Endothelial cell of umbilical vein (primary cell): Measurements from ENCODE around the gene MBD5. TPM values are rescaled to one million over a fixed set of nuclear protein-coding genes. Genes with fewer than 3 reads are reported as not detected.
A peak's percentile ranks its signal among the peaks of the same experiment; 100 is the strongest.

Experiments
- Bru-seq: library from RNA; stranded (reverse); fragments of 400-500 nt; gene quantifications from one replicate; lab custom pipeline; 2021; lab: Mats Ljungman, UMichigan
- BruChase-seq, 2 experiments: library from RNA; stranded (reverse); fragments of 400-500 nt; gene quantifications; one replicate each; lab custom pipeline; 2021; lab: Mats Ljungman, UMichigan
- BruUV-seq: library from RNA; stranded (reverse); fragments of 400-500 nt; replicated peaks from 2 replicates; lab custom pipeline; 2021; lab: Mats Ljungman, UMichigan
- CTCF ChIA-PET: fragments of 300-600, 350-600 bp; sonication (Branson Sonifier 250); formaldehyde crosslinking; loops from one replicate; lab custom pipeline; 2021; ENCODE audit warnings: antibody characterized with exemption, inconsistent platforms; lab: Charles Lee
- POLR2A ChIA-PET: fragments of 300-600, 350-600 bp; sonication (Branson Sonifier 250); formaldehyde crosslinking; loops from one replicate; lab custom pipeline; 2021; ENCODE audit warnings: antibody characterized with exemption, inconsistent platforms; lab: Charles Lee
- DNase-seq: peaks from one replicate; pipeline ENCODE4 v3.0.0-alpha.2; 2011; ENCODE audit warnings: low read depth, low spot score
- FAIRE-seq: peaks from 2 replicates; lab custom pipeline; 2011; peaks lifted over from hg19 to GRCh38; lab: Jason Lieb, UNC
- H2AFZ ChIP-seq: 2 replicates; pipeline ENCODE4 v1.6.0; 2012; ENCODE audit warnings: low read depth, low read length, control low read depth, inconsistent platforms
- H3K27ac ChIP-seq: 2 replicates; pipeline ENCODE4 v1.5.1; 2011; ENCODE audit warnings: low read depth, mild to moderate bottlenecking, control low read depth, low read length, moderate library complexity; ENCODE audit not compliant: insufficient read depth
- H3K27me3 ChIP-seq, 2 experiments: 2 replicates each; pipeline versions ENCODE4 v1.6.0 to v1.6.1; 2011; ENCODE audit warnings: low read length in 2 of 2, mixed read lengths in 1 of 2; ENCODE audit not compliant: control insufficient read depth in 2 of 2, insufficient read depth in 2 of 2
- H3K36me3 ChIP-seq, 2 experiments: 2 replicates in 1 of 2; 3 replicates in 1 of 2; pipeline ENCODE4 v1.5.1; 2011; ENCODE audit warnings: low read length in 2 of 2, mild to moderate bottlenecking in 1 of 2, moderate library complexity in 1 of 2; ENCODE audit not compliant: control insufficient read depth in 2 of 2, insufficient read depth in 2 of 2; ENCODE audit errors: extremely low read depth in 1 of 2
- H3K4me1 ChIP-seq: 3 replicates; pipeline ENCODE4 v1.5.1; 2011; ENCODE audit warnings: mild to moderate bottlenecking, low read length; ENCODE audit not compliant: control insufficient read depth, insufficient read depth; ENCODE audit errors: extremely low read depth
- H3K4me2 ChIP-seq: 2 replicates; pipeline ENCODE4 v1.6.1; 2011; ENCODE audit warnings: low read length, control low read depth, mixed read lengths; ENCODE audit not compliant: insufficient read depth
- H3K4me3 ChIP-seq, 3 experiments: fragments of 200-600 bp in 1 of 3; sonication (generic), shearing (Covaris generic) in 1 of 3; replicated peaks in 1 of 3; 2 replicates each; pipeline ENCODE4 v1.5.1; 2011 to 2016; ENCODE audit warnings: control low read depth in 3 of 3, low read length in 3 of 3, mild to moderate bottlenecking in 2 of 3, inconsistent platforms in 1 of 3, low read depth in 1 of 3, moderate library complexity in 1 of 3; ENCODE audit not compliant: insufficient read depth in 1 of 3
- H3K79me2 ChIP-seq: 2 replicates; pipeline ENCODE4 v1.6.0; 2012; ENCODE audit warnings: low read length, inconsistent platforms; ENCODE audit not compliant: control insufficient read depth, insufficient read depth
- H3K9ac ChIP-seq: replicated peaks from 2 replicates; pipeline ENCODE3; 2011; ENCODE audit warnings: low read length, control low read depth; ENCODE audit not compliant: insufficient read depth; ENCODE audit errors: extremely low read depth
- H3K9me1 ChIP-seq: replicated peaks from 3 replicates; pipeline ENCODE4 v1.6.0; 2011; ENCODE audit warnings: mild to moderate bottlenecking, low read length; ENCODE audit not compliant: control insufficient read depth, insufficient read depth; ENCODE audit errors: extremely low read depth
- H3K9me3 ChIP-seq: replicated peaks from 2 replicates; pipeline ENCODE4 v1.5.1; 2012; ENCODE audit warnings: low read length, inconsistent platforms; ENCODE audit not compliant: control insufficient read depth, insufficient read depth
- H4K20me1 ChIP-seq: replicated peaks from 2 replicates; pipeline ENCODE3; 2011; ENCODE audit warnings: mild to moderate bottlenecking, low read length; ENCODE audit not compliant: control insufficient read depth, insufficient read depth; ENCODE audit errors: extremely low read depth
- CTCF ChIP-seq, 2 donors: IDR thresholded peaks; 1 replicate in 1 of 2; 2 replicates in 1 of 2; pipeline ENCODE4 v1.5.1; 2011; ENCODE audit warnings: low read length in 2 of 2, mild to moderate bottlenecking in 2 of 2, moderate library complexity in 2 of 2, control low read depth in 1 of 2, inconsistent platforms in 1 of 2, low read depth in 1 of 2; ENCODE audit not compliant: insufficient read depth in 1 of 2; ENCODE audit errors: extremely low read depth in 1 of 2
- EZH2 ChIP-seq: IDR thresholded peaks from 2 replicates; pipeline ENCODE4 v1.6.1; 2012; ENCODE audit warnings: borderline replicate concordance, low read depth, mild to moderate bottlenecking, moderate library complexity, low read length, inconsistent platforms; ENCODE audit not compliant: severe bottlenecking
- FOS ChIP-seq: IDR thresholded peaks from 2 replicates; pipeline ENCODE4 v1.6.1; 2011; ENCODE audit warnings: mild to moderate bottlenecking, low read length, moderate library complexity, borderline replicate concordance; ENCODE audit not compliant: insufficient read depth
- GATA2 ChIP-seq: IDR thresholded peaks from 2 replicates; pipeline ENCODE4 v1.7.0; 2011; ENCODE audit warnings: low read depth, mild to moderate bottlenecking, moderate library complexity, mixed read lengths, low read length; ENCODE audit not compliant: insufficient read length, insufficient read depth
- JUN ChIP-seq: IDR thresholded peaks from 2 replicates; pipeline ENCODE4 v1.6.1; 2011; ENCODE audit warnings: borderline replicate concordance, low read depth; ENCODE audit not compliant: insufficient read length, insufficient read depth
- MAX ChIP-seq: IDR thresholded peaks from 2 replicates; pipeline ENCODE4 v1.6.1; 2011; ENCODE audit not compliant: insufficient read depth, insufficient read length
- MYC ChIP-seq: IDR thresholded peaks from one replicate; pipeline ENCODE4 v1.6.1; 2011; ENCODE audit warnings: mild to moderate bottlenecking, low read depth, low read length
- POLR2A ChIP-seq: IDR thresholded peaks from 2 replicates; pipeline ENCODE4 v1.6.1; 2012; ENCODE audit warnings: low read depth, mild to moderate bottlenecking, control low read depth, low read length
- POLR2AphosphoS5 ChIP-seq: IDR thresholded peaks from 2 replicates; pipeline ENCODE4 v1.6.1; 2012; ENCODE audit warnings: low read depth, mild to moderate bottlenecking, control low read depth, low read length, moderate library complexity; ENCODE audit not compliant: insufficient read depth
- dilution Hi-C: fragments of 300-500 bp; cut with MboI; formaldehyde crosslinking; loops from one replicate; pipeline ENCODE4 v1.15.0; 2019; ENCODE audit warnings: low sequenced_read_pairs; ENCODE audit not compliant: extremely low pct_ligation_motif_present
- intact Hi-C: fragments of 100-400 bp; cut with micrococcal nuclease; formaldehyde crosslinking; loops from one replicate; pipeline ENCODE4 v1.10.0; 2022
- long read RNA-seq: library from polyadenylated mRNA; stranded (forward); transcript quantifications from one replicate; pipeline ENCODE4 v2.0.0, GENCODE V29; 2021
- polyA minus RNA-seq, 3 experiments: library from RNA; depleted of rRNA, polyadenylated mRNA; stranded (reverse); fragments of >200 nt; gene quantifications; 1 replicate in 1 of 3; 2 replicates in 2 of 3; pipeline ENCODE4 v1.2.3, GENCODE V29; 2011
- polyA plus RNA-seq, 4 experiments: library from polyadenylated mRNA; depleted of rRNA in 3 of 4; stranded (reverse) in 3 of 4; unstranded in 1 of 4; fragments of >200 nt; gene quantifications; 2 replicates each; pipeline versions ENCODE4 v1.2.1 to v1.2.3, GENCODE V29; 2011 to 2012; ENCODE audit warnings: missing spikeins in 1 of 4
- total RNA-seq: library from RNA; stranded (reverse); gene quantifications from 2 replicates; pipeline ENCODE4 v1.2.3, GENCODE V29; 2021

The MBD5 gene
- total RNA-seq (34.8 and 37.0 TPM in 2 replicates), polyA plus RNA-seq (10.9 and 11.3 TPM in 2 replicates), polyA minus RNA-seq (89.0 and 146 TPM in 2 replicates), Bru-seq, nascent RNA (percentile 75 among the genes with signal in this experiment), BruChase-seq, experiment 1, labeled RNA remaining after a 6-hour chase (percentile 68 among the genes with signal in this experiment), BruChase-seq, experiment 2, labeled RNA remaining after a 2-hour chase (percentile 75 among the genes with signal in this experiment)
- 7.5 and 9.0 TPM in 2 replicates for polyA plus RNA-seq (2011; cell fraction: cytosol; rRNA removed)
- polyA plus RNA-seq (2011; cell fraction: nucleus; rRNA removed) = 30.3 and 31.9 TPM in 2 replicates
- polyA plus RNA-seq (2012) = 12.5 and 13.5 TPM in 2 replicates
- 9.9 TPM for polyA minus RNA-seq (2011; cell fraction: cytosol; rRNA and poly(A)+ RNA removed)
- 223 and 229 TPM in 2 replicates for polyA minus RNA-seq (2011; cell fraction: nucleus; rRNA and poly(A)+ RNA removed)
- long read RNA-seq, full-length matches to known transcripts = 12 of 24 reads
- long read RNA-seq, partial matches to known transcripts = 4 of 24 reads
- long read RNA-seq, other reads (novel, unspliced or antisense) = 8 of 24 reads

GRCh38 chr2:148021059-148021861, at the start of gene MBD5:
Gene MBD5, plus strand, starts transcription at chr2:148021091.
- ChIA-PET POLR2A (interaction anchor here (0.6 to 1.5 kb wide), 9 partner anchors 8 to 1885 kb away, joined by 3 to 15 read pairs (median 5); no protein-coding TSS in a partner anchor), CTCF (interaction anchor here (0.6 to 4.9 kb wide), 16 partner anchors 11 to 996 kb away, joined by 3 to 59 read pairs (median 4); partner anchors contain the start of gene EPC2)
- peak within 1 kb of the TSS; percentile 99 for H3K4me2 ChIP-seq
- H2AFZ ChIP-seq = peak within 1 kb of the TSS; percentile 88
- no peak for TF ChIP-seq EZH2
- TF ChIP-seq JUN = no peak
- TF ChIP-seq MYC = no peak
- no peak for TF ChIP-seq MAX
- no peak for TF ChIP-seq CTCF (IDR thresholded peaks at IDR 0.05; ENCODE audit: extremely low read depth in 1 of 2, insufficient read depth in 1 of 2, low read depth in 1 of 2, low read length in 2 of 2)
- TF ChIP-seq POLR2A = no peak
- TF ChIP-seq GATA2 = no peak
- no peak for TF ChIP-seq POLR2AphosphoS5
- no peak for TF ChIP-seq FOS
- BruUV-seq = TSS peak; percentile 35
- peak within 1 kb of the TSS; percentile 74 for H3K27ac ChIP-seq
- intact Hi-C loops = loop anchor here (2.0 kb wide), 4 partner anchors 76 to 624 kb away; partner anchors contain the start of genes ACVR2A and EPC2
- H3K4me1 ChIP-seq = peaks cover 25% of the 10 kb centered on the region
- no peaks in the 10 kb centered on the region for H4K20me1 ChIP-seq
- FAIRE-seq (no peak), DNase-seq (peak; percentile 67)
- no peaks in the 10 kb centered on the region for H3K36me3 ChIP-seq
- H3K79me2 ChIP-seq = peaks cover 66% of the 10 kb centered on the region
- H3K9ac ChIP-seq = peak within 1 kb of the TSS; percentile 91
- no peaks in the 10 kb centered on the region for H3K27me3 ChIP-seq
- dilution Hi-C loops = no loop called here
- H3K9me3 ChIP-seq = no peaks in the 10 kb centered on the region
- no peaks in the 10 kb centered on the region for H3K9me1 ChIP-seq
- H3K4me3 ChIP-seq = peak within 1 kb of the TSS; percentile 77 to 88 (median 88)
